PC-9 (cell line): ENCODE results near the gene MARCHF11.

Source experiments
- CTCF ChIP-seq: fragments of 200-600 bp; sonication (generic); conservative IDR thresholded peaks from 2 replicates; pipeline ENCODE4 v1.6.1; 2017; ENCODE audit warnings: mixed run types, antibody characterized with exemption, mild to moderate bottlenecking, moderate library complexity
- EZH2 ChIP-seq: fragments of 200-600 bp; sonication (generic); IDR thresholded peaks from 2 replicates; pipeline ENCODE4 v1.8.0; 2017; ENCODE audit warnings: antibody characterized with exemption, low read depth

DNA sequence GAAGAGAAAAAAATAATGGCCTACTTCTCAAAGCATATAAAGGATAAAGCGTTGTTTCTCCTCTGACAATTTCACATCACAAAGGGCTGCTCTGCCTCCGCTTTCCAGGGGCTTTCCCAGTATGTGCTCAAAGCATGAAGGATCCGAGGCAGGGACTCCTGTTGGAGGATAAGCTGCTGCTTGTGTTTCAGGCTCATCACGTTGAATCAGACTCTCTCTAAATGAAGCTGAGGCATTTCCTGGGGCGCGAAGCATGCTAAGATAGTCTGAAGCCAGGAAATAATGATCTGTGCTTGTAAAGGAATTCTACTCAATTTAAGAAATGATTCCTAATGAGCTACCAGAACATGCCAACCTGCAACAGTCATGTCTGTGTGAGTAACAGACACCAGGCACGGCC lies 97.5 kb downstream of the MARCHF11 start:
- no peak for TF ChIP-seq CTCF
- TF ChIP-seq EZH2: no peak
